HCT116 (cell line): ENCODE results near the gene IPO8. TPM values are rescaled to one million over a fixed set of nuclear protein-coding genes. Genes with fewer than 3 reads are reported as not detected.

Experiments
- ATAC-seq: fragments of 200-7000 bp; cut with Tn5 transposase; 2 replicates; pipeline ENCODE4 v1.9.1; 2020; ENCODE audit warnings: mild to moderate bottlenecking, moderate library complexity
- BruUV-seq: library from RNA; stranded (reverse); fragments of 400-500 nt; replicated peaks from 2 replicates; lab custom pipeline; 2021; lab: Mats Ljungman, UMichigan
- CTCF ChIA-PET: fragments of 300-600 bp; sonication (Branson Sonifier 250); formaldehyde crosslinking; loops from one replicate; lab custom pipeline; 2021; ENCODE audit warnings: antibody characterized with exemption; lab: Charles Lee
- POLR2A ChIA-PET: fragments of 300-600, 350-600 bp; sonication (Branson Sonifier 250); formaldehyde crosslinking; loops from one replicate; lab custom pipeline; 2021; ENCODE audit warnings: antibody characterized with exemption; lab: Charles Lee
- RAD21 ChIA-PET, 2 experiments: fragments of 300-600 bp; sonication (Branson Sonifier 250); formaldehyde crosslinking; loops; one replicate each; lab custom pipeline; 2023; ENCODE audit warnings: low total read pairs in 2 of 2; ENCODE audit not compliant: uncharacterized antibody in 2 of 2, unreplicated experiment in 2 of 2, low non-redundant PET in 1 of 2; lab: Charles Lee
- DNase-seq: peaks from one replicate; pipeline ENCODE4 v3.0.0-alpha.2; 2010; ENCODE audit warnings: low read depth, low spot score
- H2AFZ ChIP-seq: fragments of 200-600 bp; shearing (Covaris generic), sonication (generic); 2 replicates; pipeline ENCODE4 v1.6.1; 2017; ENCODE audit warnings: low read depth, mixed run types, mixed read lengths, antibody characterized with exemption, low read length; ENCODE audit not compliant: poor library complexity, severe bottlenecking
- H3K27ac ChIP-seq: 2 replicates; pipeline ENCODE4 v1.5.1; 2012; ENCODE audit warnings: low read depth, low read length
- H3K27me3 ChIP-seq: fragments of 200-600 bp; sonication (generic); 2 replicates; pipeline ENCODE4 v1.6.1; 2016; ENCODE audit warnings: mixed run types, low read length, mixed read lengths; ENCODE audit not compliant: insufficient read depth
- H3K36me3 ChIP-seq, 2 experiments: fragments of 200-500 bp in 1 of 2; fragments of 200-600 bp in 1 of 2; sonication (Bioruptor generic) in 1 of 2; sonication (generic) in 1 of 2; 2 replicates each; pipeline versions ENCODE4 v1.5.1 to v1.6.1; 2014 to 2016; ENCODE audit warnings: low read length in 2 of 2, inconsistent platforms in 1 of 2, mixed read lengths in 1 of 2, mixed run types in 1 of 2; ENCODE audit not compliant: insufficient read depth in 2 of 2, control insufficient read depth in 1 of 2
- H3K4me1 ChIP-seq, 2 experiments: fragments of 200-600 bp in 1 of 2; sonication (generic) in 1 of 2; 2 replicates each; pipeline versions ENCODE4 v1.5.1 to v1.6.1; 2012 to 2017; ENCODE audit warnings: low read length in 2 of 2, inconsistent platforms in 1 of 2, mild to moderate bottlenecking in 1 of 2, mixed read lengths in 1 of 2, mixed run types in 1 of 2, moderate library complexity in 1 of 2; ENCODE audit not compliant: insufficient read depth in 2 of 2, control insufficient read depth in 1 of 2
- H3K4me2 ChIP-seq: fragments of 200-600 bp; sonication (generic); 2 replicates; pipeline ENCODE4 v1.6.1; 2017; ENCODE audit warnings: mixed run types, low read length, mixed read lengths
- H3K4me3 ChIP-seq, 2 experiments: fragments of 200-600 bp in 1 of 2; sonication (generic) in 1 of 2; replicated peaks in 1 of 2; 2 replicates each; pipeline ENCODE4 v1.5.1; 2011 to 2016; ENCODE audit warnings: low read length in 2 of 2, control low read depth in 1 of 2, low read depth in 1 of 2, mild to moderate bottlenecking in 1 of 2, mixed read lengths in 1 of 2, mixed run types in 1 of 2
- H3K79me2 ChIP-seq: fragments of 200-600 bp; sonication (generic); 2 replicates; pipeline ENCODE4 v1.6.1; 2017; ENCODE audit warnings: mild to moderate bottlenecking, mixed run types, low read length, moderate library complexity, mixed read lengths; ENCODE audit not compliant: insufficient read depth
- H3K9ac ChIP-seq: fragments of 200-600 bp; sonication (generic); 2 replicates; pipeline ENCODE4 v1.6.1; 2016; ENCODE audit warnings: low read length, mixed read lengths
- H3K9me2 ChIP-seq: fragments of 200-600 bp; sonication (generic), shearing (Covaris generic); 2 replicates; pipeline ENCODE4 v1.6.1; 2017; ENCODE audit warnings: mixed run types, mild to moderate bottlenecking, moderate library complexity; ENCODE audit not compliant: insufficient read depth
- H3K9me3 ChIP-seq, 2 experiments: fragments of 200-500 bp in 1 of 2; fragments of 200-600 bp in 1 of 2; sonication (Bioruptor generic) in 1 of 2; sonication (generic) in 1 of 2; 2 replicates each; pipeline ENCODE4 v1.6.1; 2014 to 2017; ENCODE audit warnings: low read length in 2 of 2, mixed read lengths in 2 of 2, inconsistent platforms in 1 of 2, low read depth in 1 of 2, mild to moderate bottlenecking in 1 of 2, mixed run types in 1 of 2, moderate library complexity in 1 of 2; ENCODE audit not compliant: control insufficient read depth in 1 of 2, insufficient read depth in 1 of 2
- H4K20me1 ChIP-seq: fragments of 200-600 bp; sonication (generic), shearing (Covaris generic); 2 replicates; pipeline ENCODE4 v1.6.1; 2017; ENCODE audit warnings: mixed run types, mild to moderate bottlenecking, moderate library complexity; ENCODE audit not compliant: insufficient read depth
- CEBPB ChIP-seq: IDR thresholded peaks from 2 replicates; pipeline ENCODE4 v1.6.1; 2012; ENCODE audit warnings: low read depth
- CTCF ChIP-seq, 3 experiments: fragments of 200-600 bp in 1 of 3; sonication (generic) in 1 of 3; IDR thresholded peaks in 2 of 3; conservative IDR thresholded peaks in 1 of 3; 2 replicates each; pipeline ENCODE4 v1.5.1; 2012 to 2017; ENCODE audit warnings: low read depth in 2 of 3, low read length in 2 of 3, antibody characterized with exemption in 1 of 3, borderline replicate concordance in 1 of 3, control low read depth in 1 of 3, mild to moderate bottlenecking in 1 of 3, mixed read lengths in 1 of 3, mixed run types in 1 of 3, moderate library complexity in 1 of 3; ENCODE audit not compliant: insufficient read depth in 1 of 3
- EGR1 ChIP-seq: IDR thresholded peaks from 2 replicates; pipeline ENCODE4 v1.6.1; 2012; ENCODE audit warnings: low read depth
- ELF1 ChIP-seq: IDR thresholded peaks from 2 replicates; pipeline ENCODE4 v1.6.1; 2012; ENCODE audit warnings: low read depth, borderline replicate concordance
- EZH2 ChIP-seq: fragments of 200-600 bp; sonication (generic); IDR thresholded peaks from 2 replicates; pipeline ENCODE4 v1.6.1; 2017; ENCODE audit warnings: antibody characterized with exemption, mixed run types
- EZH2phosphoT487 ChIP-seq: fragments of 200-600 bp; IDR thresholded peaks from 2 replicates; pipeline ENCODE4 v1.6.1; 2018; ENCODE audit warnings: antibody characterized with exemption, borderline replicate concordance
- FOSL1 ChIP-seq: IDR thresholded peaks from 2 replicates; pipeline ENCODE4 v1.6.1; 2012; ENCODE audit warnings: low read depth
- POLR2A ChIP-seq: IDR thresholded peaks from 2 replicates; pipeline ENCODE4 v1.7.0; 2011; ENCODE audit warnings: borderline replicate concordance; ENCODE audit not compliant: insufficient read depth, insufficient read length; ENCODE audit errors: extremely low read depth
- POLR2AphosphoS5 ChIP-seq: IDR thresholded peaks from 2 replicates; pipeline ENCODE4 v1.6.1; 2011; ENCODE audit warnings: mild to moderate bottlenecking, low read depth, low read length, moderate library complexity
- RAD21 ChIP-seq: IDR thresholded peaks from 2 replicates; pipeline ENCODE4 v1.6.1; 2012; ENCODE audit warnings: low read depth, mild to moderate bottlenecking
- REST ChIP-seq: IDR thresholded peaks from 2 replicates; pipeline ENCODE4 v1.6.1; 2012; ENCODE audit warnings: low read depth
- SIN3A ChIP-seq: IDR thresholded peaks from 2 replicates; pipeline ENCODE4 v1.6.1; 2012; ENCODE audit warnings: low read depth
- SP1 ChIP-seq: IDR thresholded peaks from 2 replicates; pipeline ENCODE4 v1.6.1; 2012; ENCODE audit warnings: low read depth
- TCF7L2 ChIP-seq: IDR thresholded peaks from 2 replicates; pipeline ENCODE4 v1.7.0; 2011; ENCODE audit warnings: borderline replicate concordance, inconsistent platforms; ENCODE audit not compliant: insufficient read depth, insufficient read length; ENCODE audit errors: extremely low read depth
- YY1 ChIP-seq: IDR thresholded peaks from 2 replicates; pipeline ENCODE4 v1.6.1; 2011; ENCODE audit warnings: low read length, low read depth, moderate library complexity, mild to moderate bottlenecking; ENCODE audit not compliant: insufficient replicate concordance; ENCODE audit errors: extremely low read depth
- ZFX ChIP-seq: fragments of 450-650 bp; IDR thresholded peaks from 2 replicates; pipeline ENCODE4 v1.6.1; 2017
- intact Hi-C: fragments of 100-400 bp; cut with micrococcal nuclease; formaldehyde crosslinking; loops from 2 replicates; pipeline ENCODE4 v1.10.0; 2022
- total RNA-seq: library from RNA; stranded (reverse); gene quantifications from one replicate; pipeline ENCODE4 v1.2.1, GENCODE V29; 2021; ENCODE audit not compliant: unreplicated experiment
- TF ChIP-seq, protein P1 (sequence below): IDR thresholded peaks from 2 replicates; pipeline ENCODE4 v1.6.1; 2012
- TF ChIP-seq, protein P2 (sequence below): IDR thresholded peaks from 2 replicates; pipeline ENCODE4 v1.6.1; 2012
- TF ChIP-seq, protein P3 (sequence below): IDR thresholded peaks from 2 replicates; pipeline ENCODE4 v1.6.1; 2011; ENCODE audit warnings: mild to moderate bottlenecking, low read length, moderate library complexity; ENCODE audit not compliant: insufficient replicate concordance; ENCODE audit errors: extremely low read depth

Gene IPO8
- total RNA-seq, 1 experiment from 2014 or later: 41.4 TPM

DNA sequence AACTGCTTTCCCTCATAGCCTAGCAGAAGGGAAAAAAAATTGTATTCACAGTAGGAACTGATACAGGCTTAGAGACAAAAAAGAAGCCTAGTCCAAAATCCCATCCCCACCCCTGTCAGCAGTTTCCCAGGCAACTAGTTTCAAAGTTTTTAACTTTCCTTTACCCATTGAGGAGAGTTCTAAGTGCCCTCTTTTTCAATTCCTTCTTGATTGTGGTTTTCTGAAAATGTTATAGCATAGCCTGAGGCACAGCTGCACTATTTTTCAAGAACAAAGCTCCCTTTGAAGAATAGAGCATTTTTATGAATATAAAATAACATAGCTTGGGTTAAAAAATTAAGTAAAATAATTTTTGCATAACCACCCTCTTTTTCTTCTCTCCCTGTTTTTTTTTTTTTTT is 81.6 kb downstream of the IPO8 start:
- Histone ChIP-seq H3K27ac (no peak overlapping the region), H3K4me2 (no peak overlapping the region), H2AFZ (no peak overlapping the region), H3K9ac (no peak overlapping the region), H3K9me2 (no peaks in the 10 kb centered on the region), H3K4me1 (no peaks in the 10 kb centered on the region), H4K20me1 (no peaks in the 10 kb centered on the region), H3K79me2 (no peaks in the 10 kb centered on the region), H3K27me3 (no peaks in the 10 kb centered on the region), H3K4me3 (no peak overlapping the region), H3K9me3 (no peaks in the 10 kb centered on the region)
- RAD21 ChIA-PET: no interaction called here
- ATAC-seq (no peak), DNase-seq (no peak)
- CTCF ChIA-PET: no interaction called here
- POLR2A ChIA-PET: no interaction called here
- no TSS peak for BruUV-seq
- intact Hi-C loops: no loop called here
- no peak for TF ChIP-seq CTCF (IDR thresholded peaks at IDR 0.05 in 2 of 3, conservative IDR thresholded peaks at IDR 0.05 in 1 of 3; ENCODE audit: borderline replicate concordance in 1 of 3, insufficient read depth in 1 of 3, low read depth in 2 of 3, low read length in 2 of 3)
- no peak for TF ChIP-seq TCF7L2
- no peak for TF ChIP-seq POLR2AphosphoS5
- no peak for TF ChIP-seq ZFX
- TF ChIP-seq SP1: no peak
- no peak for TF ChIP-seq RAD21
- TF ChIP-seq, protein P1, sequence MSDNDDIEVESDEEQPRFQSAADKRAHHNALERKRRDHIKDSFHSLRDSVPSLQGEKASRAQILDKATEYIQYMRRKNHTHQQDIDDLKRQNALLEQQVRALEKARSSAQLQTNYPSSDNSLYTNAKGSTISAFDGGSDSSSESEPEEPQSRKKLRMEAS: no peak
- TF ChIP-seq, protein P2, sequence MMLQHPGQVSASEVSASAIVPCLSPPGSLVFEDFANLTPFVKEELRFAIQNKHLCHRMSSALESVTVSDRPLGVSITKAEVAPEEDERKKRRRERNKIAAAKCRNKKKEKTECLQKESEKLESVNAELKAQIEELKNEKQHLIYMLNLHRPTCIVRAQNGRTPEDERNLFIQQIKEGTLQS: no peak
- no peak for TF ChIP-seq ELF1
- no peak for TF ChIP-seq EGR1
- TF ChIP-seq EZH2: no peak
- TF ChIP-seq CEBPB: no peak
- TF ChIP-seq EZH2phosphoT487: no peak
- no peak for TF ChIP-seq POLR2A
- no peak for TF ChIP-seq REST
- no peak for TF ChIP-seq YY1
- no peak for TF ChIP-seq SIN3A
- TF ChIP-seq FOSL1: no peak
- TF ChIP-seq, protein P3, sequence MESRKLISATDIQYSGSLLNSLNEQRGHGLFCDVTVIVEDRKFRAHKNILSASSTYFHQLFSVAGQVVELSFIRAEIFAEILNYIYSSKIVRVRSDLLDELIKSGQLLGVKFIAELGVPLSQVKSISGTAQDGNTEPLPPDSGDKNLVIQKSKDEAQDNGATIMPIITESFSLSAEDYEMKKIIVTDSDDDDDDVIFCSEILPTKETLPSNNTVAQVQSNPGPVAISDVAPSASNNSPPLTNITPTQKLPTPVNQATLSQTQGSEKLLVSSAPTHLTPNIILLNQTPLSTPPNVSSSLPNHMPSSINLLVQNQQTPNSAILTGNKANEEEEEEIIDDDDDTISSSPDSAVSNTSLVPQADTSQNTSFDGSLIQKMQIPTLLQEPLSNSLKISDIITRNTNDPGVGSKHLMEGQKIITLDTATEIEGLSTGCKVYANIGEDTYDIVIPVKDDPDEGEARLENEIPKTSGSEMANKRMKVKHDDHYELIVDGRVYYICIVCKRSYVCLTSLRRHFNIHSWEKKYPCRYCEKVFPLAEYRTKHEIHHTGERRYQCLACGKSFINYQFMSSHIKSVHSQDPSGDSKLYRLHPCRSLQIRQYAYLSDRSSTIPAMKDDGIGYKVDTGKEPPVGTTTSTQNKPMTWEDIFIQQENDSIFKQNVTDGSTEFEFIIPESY: no peak
- TF ChIP-seq, all 23 proteins: peak for 0
- no peaks in the 10 kb centered on the region for H3K36me3 ChIP-seq
